IPS DF 4.7 (cell line): ENCODE results near the gene REXO1.

Source experiments
- DNase-seq: peaks from one replicate; pipeline ENCODE4 v3.0.0-alpha.2; 2013; ENCODE audit warnings: low spot score; ENCODE audit errors: extremely low read depth

REXO1 gene

GRCh38 chr19:1790054-1790792 lies 58.1 kb downstream of the REXO1 start:
- DNase-seq: no peak

- no peak for DNase-seq
These were observed 58.8 kb downstream of the REXO1 start for GRCh38 chr19:1789261-1790041.

GRCh38 chr19:1787116-1787515 lies 61.2 kb downstream of the REXO1 start:
- DNase-seq: no peak

GRCh38 chr19:1786668-1787067 lies 61.6 kb downstream of the REXO1 start:
- DNase-seq: no peak

GRCh38 chr19:1785310-1785709 lies 63.0 kb downstream of the REXO1 start:
- DNase-seq: no peak

GRCh38 chr19:1783874-1784273 lies 64.4 kb downstream of the REXO1 start:
- DNase-seq: no peak

GRCh38 chr19:1783354-1783753 lies 64.9 kb downstream of the REXO1 start:
- DNase-seq: no peak

GRCh38 chr19:1782521-1782920 lies 65.8 kb downstream of the REXO1 start:
- DNase-seq: no peak

- no peak for DNase-seq
These were observed 67.9 kb downstream of the REXO1 start for GRCh38 chr19:1780272-1780958.

GRCh38 chr19:1779574-1779973 lies 68.7 kb downstream of the REXO1 start:
- DNase-seq: no peak

GRCh38 chr19:1777149-1777548 lies 71.1 kb downstream of the REXO1 start:
- no peak for DNase-seq

GRCh38 chr19:1776606-1777147 lies 71.6 kb downstream of the REXO1 start:
- DNase-seq: no peak

- no peak for DNase-seq
These were observed 72.2 kb downstream of the REXO1 start for GRCh38 chr19:1775951-1776605.

- DNase-seq: no peak
These were observed 73.1 kb downstream of the REXO1 start for GRCh38 chr19:1774989-1775772.

- DNase-seq: no peak
These were observed 75.1 kb downstream of the REXO1 start for GRCh38 chr19:1773184-1773583.

- no peak for DNase-seq
These were observed 77.3 kb downstream of the REXO1 start for GRCh38 chr19:1770866-1771576.

- DNase-seq: no peak
These were observed 78.7 kb downstream of the REXO1 start for GRCh38 chr19:1769645-1769985.

- no peak for DNase-seq
These were observed 79.2 kb downstream of the REXO1 start for GRCh38 chr19:1768918-1769644.

GRCh38 chr19:1768248-1768647 lies 80.0 kb downstream of the REXO1 start:
- DNase-seq: no peak
